Caki2 (cell line): ENCODE data around the gene CAMKK1. TPM values are rescaled to one million over a fixed set of nuclear protein-coding genes. Genes with fewer than 3 reads are reported as not detected.
"Not testable (repeated sequence)": the region's sequence is repeated elsewhere in the genome, so short reads cannot be mapped to it uniquely, and the experiment has no call there.

Experiments
- DNase-seq: peaks from one replicate; pipeline ENCODE4 v3.0.0-alpha.2; 2015; ENCODE audit warnings: low read depth
- in situ Hi-C: cut with HindIII; loops from 2 replicates; pipeline ENCODE4 v1.10.0; 2016; ENCODE audit warnings: low sequenced_read_pairs, low pct_unique_long_range_greater_than_20kb, mixed read lengths
- total RNA-seq: library from RNA; depleted of rRNA; stranded (reverse); fragments of >200 nt; shearing (Covaris generic); gene quantifications from 2 replicates; pipeline ENCODE4 v1.2.3, GENCODE V29; 2014; ENCODE audit warnings: low replicate concordance

CAMKK1 gene
- total RNA-seq, 1 experiment from 2014 or later, result 13.6 TPM

- no peak for DNase-seq
- in situ Hi-C loops, result no loop called here
Observed at GRCh38 chr17:3864534-3864933, 28.3 kb downstream of the CAMKK1 start.

DNA sequence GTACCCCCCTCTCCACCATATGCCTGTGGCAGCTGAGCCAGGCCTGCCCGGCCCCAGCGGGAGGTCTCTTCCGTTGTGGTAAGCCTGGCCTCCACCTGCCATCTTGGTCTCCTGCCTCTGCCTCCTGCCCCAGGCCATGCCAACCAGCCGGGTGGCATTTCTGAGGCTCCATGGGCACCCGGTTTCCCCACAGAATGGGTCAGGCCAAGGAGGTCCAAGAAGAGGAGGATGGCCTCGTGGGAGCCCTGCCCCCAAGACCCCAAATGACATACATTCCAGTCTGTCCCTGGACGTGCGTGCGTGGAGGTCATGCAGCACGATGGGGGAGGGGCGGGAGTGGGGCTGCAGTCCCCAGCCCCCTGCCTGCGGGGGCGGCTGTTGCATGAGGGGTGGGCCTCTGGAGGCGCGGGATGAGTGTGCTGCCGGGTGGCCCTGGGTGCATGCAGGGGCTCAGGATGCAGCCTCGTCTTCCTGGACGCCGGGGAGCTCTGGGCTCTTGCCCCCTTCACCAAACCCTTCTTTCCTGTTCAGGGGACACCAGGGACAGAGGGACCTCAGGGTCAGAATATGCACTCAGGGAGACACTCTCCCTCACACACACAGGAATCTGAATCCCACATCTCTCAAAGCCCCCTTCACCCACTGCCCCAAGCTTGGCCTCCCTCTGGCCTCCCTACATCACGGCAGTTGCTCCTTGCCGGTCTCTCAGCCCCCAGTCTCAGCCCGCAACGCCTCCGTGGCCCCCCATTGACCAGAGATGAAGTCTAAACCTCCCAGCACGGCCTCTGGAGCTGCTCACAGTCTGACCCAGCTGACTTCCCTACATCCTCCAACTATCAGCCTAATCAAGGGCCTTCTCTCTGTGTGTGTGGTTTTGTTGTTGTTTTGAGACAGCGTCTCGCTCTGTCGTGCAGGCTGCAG, 30.8 kb downstream of the CAMKK1 start:
- DNase-seq, result no peak
- in situ Hi-C loops, result no loop called here

- DNase-seq, result no peak
- in situ Hi-C loops, result no loop called here
Observed at GRCh38 chr17:3860939-3861700, 31.7 kb downstream of the CAMKK1 start.

DNA sequence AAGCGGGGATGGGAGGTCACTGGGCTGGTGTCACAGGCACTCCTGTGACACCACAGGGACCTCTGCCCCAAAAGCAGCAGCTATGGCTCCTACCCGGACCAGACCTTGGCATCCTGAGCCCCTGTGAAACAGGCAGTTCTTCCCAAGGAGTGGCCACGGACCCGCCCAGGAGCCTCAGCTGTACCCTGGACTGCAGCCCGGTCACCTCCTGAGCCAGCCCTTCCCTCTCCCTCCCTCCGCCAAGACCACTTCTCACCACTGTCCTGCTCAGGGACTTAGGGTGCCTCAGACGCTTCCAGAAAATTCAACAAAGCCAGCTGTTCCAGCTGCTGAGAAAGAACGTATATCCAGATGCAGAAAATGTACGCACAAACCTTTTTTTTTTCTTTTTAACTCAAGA, 32.9 kb downstream of the CAMKK1 start:
- no peak for DNase-seq
- in situ Hi-C loops, result no loop called here

DNA sequence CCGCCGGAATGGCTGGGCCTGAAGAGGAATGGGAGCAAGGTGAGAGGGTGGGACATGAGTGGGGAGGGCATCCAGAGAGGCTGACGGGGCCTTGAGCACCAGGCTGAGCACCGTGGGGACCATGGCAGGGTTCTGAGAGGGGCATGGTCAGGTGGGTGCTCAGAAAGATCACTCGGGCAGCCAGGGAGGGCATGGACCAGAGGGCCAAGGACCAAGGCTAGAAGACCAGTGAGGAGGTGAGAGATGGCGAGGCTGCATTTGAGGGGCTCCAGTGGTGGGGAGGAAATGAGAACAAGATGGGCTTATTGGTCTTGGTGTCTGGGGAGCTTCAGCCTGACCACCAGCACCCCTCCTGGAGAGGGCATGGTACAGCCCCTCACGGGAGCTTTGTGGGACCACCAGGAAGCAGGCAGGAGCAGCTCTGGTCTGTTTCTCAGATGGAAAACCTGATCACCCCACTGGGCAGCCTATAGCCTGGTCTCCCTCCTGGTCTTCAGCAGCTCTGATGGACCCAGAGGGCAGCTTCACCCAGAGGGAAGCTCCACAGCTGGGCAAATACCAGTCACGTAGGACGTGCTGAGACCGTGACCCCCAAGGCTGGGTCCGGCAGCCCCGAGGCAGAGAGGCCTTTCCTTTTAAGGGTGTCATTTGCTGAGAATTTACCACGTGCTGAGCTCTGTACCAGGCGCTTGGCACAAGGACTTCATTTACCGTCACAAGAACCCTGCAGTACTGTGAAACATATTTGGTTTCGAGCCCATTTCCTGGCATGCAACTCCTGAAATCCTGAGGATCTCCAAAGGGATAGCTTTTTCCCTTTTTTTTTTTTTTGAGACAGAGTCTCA, 35.4 kb downstream of the CAMKK1 start:
- in situ Hi-C loops, result no loop called here
- no peak for DNase-seq

DNA sequence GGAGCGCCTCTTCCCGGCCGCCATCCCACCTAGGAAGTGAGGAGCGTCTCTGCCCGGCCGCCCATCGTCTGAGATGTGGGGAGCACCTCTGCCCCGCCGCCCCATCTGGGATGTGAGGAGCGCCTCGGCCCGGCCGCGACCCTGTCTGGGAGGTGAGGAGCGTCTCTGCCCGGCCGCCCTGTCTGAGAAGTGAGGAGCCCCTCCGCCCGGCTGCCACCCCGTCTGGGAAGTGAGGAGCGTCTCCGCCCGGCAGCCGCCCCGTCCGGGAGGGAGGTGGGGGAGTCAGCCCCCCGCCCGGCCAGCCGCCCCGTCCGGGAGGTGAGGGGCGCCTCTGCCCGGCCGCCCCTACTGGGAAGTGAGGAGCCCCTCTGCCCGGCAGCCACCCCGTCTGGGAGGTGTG, 38.6 kb downstream of the CAMKK1 start:
- DNase-seq, in situ Hi-C loops: not testable (repeated sequence)

DNA sequence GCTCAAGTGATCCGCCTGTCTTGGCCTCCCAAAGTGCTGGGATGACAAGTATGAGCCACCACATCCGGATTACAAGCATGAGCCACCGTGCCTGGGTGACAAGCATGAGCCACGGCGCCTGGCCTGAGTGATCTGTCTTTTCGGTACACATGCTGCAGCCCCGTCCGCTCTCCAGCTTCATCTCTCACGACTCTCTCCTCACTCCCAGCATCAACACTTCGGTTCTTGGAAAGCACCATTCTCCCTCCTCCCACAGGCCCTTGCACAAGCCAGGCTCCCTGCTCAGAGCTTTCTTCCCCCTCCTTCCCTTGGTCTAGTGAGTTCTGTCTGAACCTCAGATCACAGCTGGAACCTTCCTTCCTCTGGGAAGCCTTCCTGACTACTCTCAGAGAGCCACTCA, 40.3 kb downstream of the CAMKK1 start:
- no peak for DNase-seq
- in situ Hi-C loops, result no loop called here

- no peak for DNase-seq
- in situ Hi-C loops, result no loop called here
Observed at GRCh38 chr17:3851461-3852100, 41.3 kb downstream of the CAMKK1 start.

- in situ Hi-C loops, result no loop called here
- DNase-seq, result no peak
Observed at GRCh38 chr17:3848229-3848835, 44.5 kb downstream of the CAMKK1 start.

DNA sequence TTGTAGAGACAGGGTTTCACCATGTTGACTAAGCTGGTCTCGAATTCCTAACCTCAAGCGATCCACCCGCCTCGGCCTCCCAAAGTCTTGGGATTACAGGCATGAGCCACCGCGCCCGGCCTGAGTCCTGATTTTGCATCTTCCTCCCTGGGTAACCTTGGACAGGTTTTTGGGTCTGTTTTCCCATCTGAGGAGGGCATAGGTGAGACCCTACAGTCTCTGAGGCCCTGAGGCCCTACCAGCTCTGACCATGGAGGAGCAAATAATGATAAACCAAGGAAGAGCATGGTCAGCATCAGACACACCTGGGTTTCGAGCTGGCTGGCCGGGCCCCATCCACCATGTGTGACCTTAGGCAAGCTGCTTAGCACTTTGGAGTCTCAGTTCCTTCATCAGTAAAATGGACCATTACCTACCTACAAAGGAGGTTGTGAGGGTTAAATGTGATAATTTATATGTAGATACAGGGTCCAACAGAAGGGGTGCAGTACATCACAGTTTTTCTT, 45.6 kb downstream of the CAMKK1 start:
- in situ Hi-C loops, result no loop called here
- no peak for DNase-seq

DNA sequence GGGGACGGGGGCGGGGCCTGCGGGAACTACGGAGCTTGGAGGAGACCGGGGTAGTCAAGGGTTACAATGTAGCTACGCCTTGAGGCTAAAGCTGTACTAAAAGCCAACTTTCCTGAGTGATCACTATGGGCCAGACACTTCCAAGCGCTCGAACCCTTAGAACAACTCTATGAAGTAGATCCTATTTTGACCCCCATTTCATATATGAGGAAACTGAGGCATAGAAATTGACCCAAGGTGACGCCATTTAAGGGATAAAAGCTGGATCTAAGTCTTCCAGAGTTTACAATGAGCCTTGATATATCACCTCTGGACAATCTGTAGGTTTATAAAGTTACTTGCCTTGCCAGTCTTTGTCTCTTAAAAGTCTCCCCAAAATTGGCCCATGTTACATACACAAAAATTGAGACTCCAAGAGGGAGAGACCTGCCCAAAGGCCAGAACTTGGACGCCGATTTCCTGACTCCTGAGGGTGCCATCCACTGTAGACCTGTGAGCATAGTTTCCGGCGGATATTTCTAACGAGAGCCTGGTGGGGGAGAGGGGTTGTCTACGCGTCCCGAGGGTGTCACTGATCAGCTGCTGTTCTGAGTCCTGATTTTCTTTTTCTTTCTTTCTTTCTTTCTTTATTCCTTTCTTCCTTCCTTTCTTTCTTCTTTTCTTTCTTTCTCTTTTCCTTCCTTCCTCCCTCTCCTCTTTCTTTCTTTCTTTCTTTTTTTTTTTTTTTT, 46.3 kb downstream of the CAMKK1 start:
- in situ Hi-C loops, result no loop called here
- no peak for DNase-seq

DNA sequence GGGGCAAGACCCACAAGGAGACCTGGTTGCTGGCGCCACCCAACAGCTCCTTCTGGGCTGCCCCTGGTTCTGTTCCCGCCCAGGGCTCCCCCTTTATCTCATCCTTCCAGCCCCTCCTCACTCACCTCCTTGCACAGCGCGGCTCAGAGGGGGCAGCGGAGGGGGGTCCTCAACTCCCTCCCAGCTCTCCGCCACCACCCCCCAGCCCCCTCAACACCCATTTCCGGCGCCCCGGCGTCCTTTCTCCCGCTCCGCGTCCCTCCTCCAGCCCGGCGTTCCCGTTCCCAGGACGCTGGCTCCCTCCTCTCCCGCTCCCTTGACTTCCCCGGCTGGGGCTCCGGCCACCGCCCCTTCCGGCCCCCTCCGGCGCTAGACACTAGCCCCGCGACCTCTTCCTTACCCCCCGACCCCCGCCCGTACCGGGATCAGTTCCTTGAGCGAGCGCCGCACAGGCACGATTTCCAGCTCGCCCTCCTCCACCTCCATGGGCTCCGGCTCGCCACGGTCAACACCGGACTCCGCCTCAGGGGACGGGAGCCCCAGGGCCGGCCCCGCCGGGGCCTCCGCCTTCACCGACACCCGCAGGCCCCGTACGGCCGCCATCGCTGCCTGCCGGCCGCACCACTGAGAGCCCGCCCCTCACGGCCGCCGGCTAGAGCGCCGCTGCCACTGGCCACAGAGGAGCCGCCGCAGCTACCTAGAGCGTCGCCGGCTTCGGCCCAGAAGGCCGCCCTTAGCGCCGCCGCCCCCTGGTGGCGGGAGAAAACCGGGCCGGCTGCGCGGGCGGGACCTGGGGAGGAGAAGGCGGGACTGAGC, 47.0 kb downstream of the CAMKK1 start, which contains the start of gene NCBP3:
Gene NCBP3 (minus strand): TSS at position 626 of the 816 bp plus-strand sequence. CDS start 23 bp downstream, at position 603.
- peak; percentile 87 for DNase-seq
- in situ Hi-C loops, result no loop called here

DNA sequence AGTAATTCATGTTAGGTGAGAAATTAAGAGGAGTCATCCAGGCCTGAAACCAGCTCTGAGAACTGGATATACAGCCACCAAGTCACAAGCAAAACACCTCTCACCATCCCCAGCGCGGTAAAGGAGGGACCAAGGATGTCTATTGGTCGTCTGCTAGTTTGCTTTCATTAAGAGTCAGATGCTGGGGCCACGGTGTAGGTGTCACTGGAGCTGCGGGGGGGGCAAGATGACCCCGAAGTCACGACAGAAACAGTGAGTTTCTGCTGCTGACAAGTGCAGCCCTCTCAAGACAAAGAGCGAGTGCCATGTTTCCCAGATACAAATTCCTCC, 47.6 kb downstream of the CAMKK1 start:
- in situ Hi-C loops, result no loop called here
- peak; percentile 32 for DNase-seq

DNA sequence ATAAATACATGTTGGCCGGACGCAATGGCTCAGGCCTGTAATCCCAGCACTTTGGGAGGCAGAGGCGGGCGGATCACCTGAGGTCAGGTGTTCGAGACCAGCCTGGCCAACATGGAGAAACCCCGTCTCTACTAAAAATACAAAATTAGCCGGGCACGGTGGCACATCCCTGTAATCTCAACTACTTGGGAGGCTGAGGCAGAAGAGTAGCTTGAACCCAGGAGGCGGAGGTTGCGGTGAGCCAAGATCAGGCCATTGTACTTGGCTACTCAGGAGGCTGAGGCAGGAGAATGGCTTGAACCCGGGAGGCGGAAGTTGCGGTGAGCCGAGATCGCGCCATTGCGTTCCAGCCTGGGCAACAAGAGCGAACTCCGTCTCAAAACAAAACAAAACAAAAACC, 48.3 kb downstream of the CAMKK1 start:
- in situ Hi-C loops, result not testable (repeated sequence)

GRCh38 chr17:3843935-3844516, 48.8 kb downstream of the CAMKK1 start:
- in situ Hi-C loops, result no loop called here
- DNase-seq, result peak; percentile 25

More for the DNA sequence above, 48.3 kb downstream of the CAMKK1 start:
- DNase-seq, result not testable (repeated sequence)

DNA sequence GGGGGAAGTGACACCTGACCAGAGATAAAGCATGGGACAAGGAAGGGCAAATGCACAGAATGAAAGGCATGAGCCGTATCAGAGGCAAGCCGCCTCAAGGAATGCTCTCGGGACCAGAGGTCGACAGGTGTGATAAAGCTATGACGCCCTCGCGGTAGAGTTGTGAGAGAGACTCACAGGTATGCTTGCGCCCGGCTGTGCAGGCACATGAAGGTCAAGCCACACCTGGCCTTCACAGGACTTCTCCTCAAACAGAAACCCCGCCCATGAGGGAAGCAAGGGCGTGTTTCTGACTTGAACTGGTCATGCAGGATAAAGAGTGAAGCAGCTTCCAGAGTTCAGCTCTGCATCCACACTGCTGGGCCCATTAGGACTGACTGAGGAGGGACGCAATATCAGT, 54.6 kb downstream of the CAMKK1 start:
- no peak for DNase-seq
- in situ Hi-C loops, result no loop called here
